DMS53 (cell line): ENCODE data around the gene NCOA3.
"Not testable (repeated sequence)": the region's sequence is repeated elsewhere in the genome, so short reads cannot be mapped to it uniquely, and the experiment has no call there.

Experiments used
- DNase-seq: peaks from one replicate; lab custom pipeline; 2025; lab: John Stamatoyannopoulos, UW

Gene NCOA3

GRCh38 chr20:47535994-47536393, 34.3 kb downstream of the NCOA3 start:
- no peak for DNase-seq

GRCh38 chr20:47540443-47541354, 39.0 kb downstream of the NCOA3 start:
- DNase-seq, result peak; percentile 9

DNA sequence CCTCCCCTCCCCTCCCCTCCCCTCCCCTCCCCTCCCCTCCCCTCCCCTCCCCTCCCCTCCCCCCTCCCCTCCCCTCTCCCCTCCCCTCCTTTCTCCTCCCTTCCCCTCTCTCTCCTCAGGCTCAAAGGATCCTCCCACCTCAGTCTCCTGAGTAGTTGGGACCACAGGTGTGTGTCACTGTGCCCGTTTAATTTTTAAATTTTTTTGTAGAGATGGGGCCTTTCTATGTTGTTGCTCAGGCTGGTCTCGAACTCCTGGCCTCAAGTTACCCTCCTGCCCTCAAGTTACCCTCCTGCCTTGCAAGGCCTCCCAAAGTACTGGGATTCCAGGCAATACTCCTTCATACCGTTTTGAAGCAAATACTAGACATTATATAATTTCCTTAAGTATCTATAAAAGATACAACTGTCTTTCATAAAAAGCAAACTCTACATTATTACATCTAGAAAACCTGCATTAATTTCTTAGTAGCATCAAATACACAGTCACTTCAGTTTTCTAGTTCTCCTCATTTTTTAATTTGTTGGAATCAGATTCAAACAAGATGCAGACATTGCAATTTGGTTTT, 39.8 kb downstream of the NCOA3 start:
- DNase-seq, result no peak

- DNase-seq, result no peak
These were observed 41.3 kb downstream of the NCOA3 start for GRCh38 chr20:47543006-47543431.

DNA sequence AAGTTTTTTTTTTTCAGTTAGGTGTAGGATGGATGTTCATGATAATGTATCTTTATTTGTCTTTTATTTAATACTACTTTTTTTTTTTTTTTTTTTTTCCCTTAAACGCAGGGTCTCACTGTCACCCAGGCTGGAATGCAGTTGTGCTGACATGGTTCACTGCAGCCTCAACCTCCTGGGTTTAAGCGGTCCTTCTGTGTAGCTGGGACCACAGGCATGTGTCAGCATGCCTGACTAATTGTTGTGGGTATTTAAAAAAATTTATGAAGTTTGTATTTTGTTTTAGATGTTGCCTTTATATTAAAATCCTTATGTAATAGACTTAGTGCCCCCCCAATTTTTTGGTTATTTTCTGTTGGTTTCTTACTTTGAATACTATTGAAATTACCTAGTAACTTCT, 42.6 kb downstream of the NCOA3 start:
- DNase-seq, result no peak

GRCh38 chr20:47544852-47545251, 43.2 kb downstream of the NCOA3 start:
- DNase-seq, result no peak

DNA sequence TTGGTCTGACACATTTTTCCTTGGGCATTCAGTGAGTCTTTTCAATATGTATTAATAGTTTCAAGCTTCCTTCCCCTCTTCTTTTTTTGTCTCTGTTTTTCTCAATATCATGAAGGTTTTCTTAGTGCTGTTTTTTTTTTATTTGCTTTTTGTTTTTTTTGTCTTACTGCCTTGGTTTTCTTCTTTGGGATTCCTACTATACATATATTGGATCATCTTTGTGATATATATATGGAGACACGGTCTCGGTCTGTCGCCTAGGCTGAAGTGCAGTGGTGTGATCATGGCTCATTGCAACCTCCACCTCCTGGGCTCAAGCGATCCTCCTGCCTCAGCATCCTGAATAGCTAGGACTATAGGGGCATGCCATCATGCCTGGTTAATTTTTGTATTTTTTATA, 43.8 kb downstream of the NCOA3 start:
- no peak for DNase-seq

GRCh38 chr20:47546184-47547033, 44.7 kb downstream of the NCOA3 start:
- no peak for DNase-seq

- no peak for DNase-seq
These were observed 45.3 kb downstream of the NCOA3 start for GRCh38 chr20:47547034-47547387.

GRCh38 chr20:47549671-47550070, 48.0 kb downstream of the NCOA3 start:
- no peak for DNase-seq

GRCh38 chr20:47551222-47551621, 49.5 kb downstream of the NCOA3 start:
- DNase-seq, result no peak

- peak; percentile 73 for DNase-seq
These were observed 50.2 kb downstream of the NCOA3 start for GRCh38 chr20:47551841-47552240.

- no peak for DNase-seq
These were observed 51.3 kb downstream of the NCOA3 start for GRCh38 chr20:47552996-47553395.

DNA sequence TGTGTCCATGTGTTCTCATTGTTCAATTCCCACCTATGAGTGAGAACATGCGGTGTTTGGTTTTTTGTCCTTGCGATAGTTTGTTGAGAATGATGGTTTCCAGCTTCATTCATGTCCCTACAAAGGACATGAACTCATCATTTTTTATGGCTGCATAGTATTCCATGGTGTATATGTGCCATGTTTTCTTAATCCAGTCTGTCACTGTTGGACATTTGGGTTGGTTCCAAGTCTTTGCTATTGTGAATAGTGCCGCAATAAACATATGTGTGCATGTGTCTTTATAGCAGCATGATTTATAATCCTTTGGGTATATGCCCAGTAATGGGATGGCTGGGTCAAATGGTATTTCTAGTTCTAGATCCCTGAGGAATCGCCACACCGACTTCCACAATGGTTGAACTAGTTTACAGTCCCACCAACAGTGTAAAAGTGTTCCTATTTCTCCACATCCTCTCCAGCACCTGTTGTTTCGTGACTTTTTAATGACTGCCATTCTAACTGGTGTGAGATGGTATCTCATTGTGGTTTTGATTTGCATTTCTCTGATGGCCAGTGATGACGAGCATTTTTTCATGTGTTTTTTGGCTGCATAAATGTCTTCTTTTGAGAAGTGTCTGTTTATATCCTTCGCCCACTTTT, 52.0 kb downstream of the NCOA3 start:
- not testable (repeated sequence) for DNase-seq

DNA sequence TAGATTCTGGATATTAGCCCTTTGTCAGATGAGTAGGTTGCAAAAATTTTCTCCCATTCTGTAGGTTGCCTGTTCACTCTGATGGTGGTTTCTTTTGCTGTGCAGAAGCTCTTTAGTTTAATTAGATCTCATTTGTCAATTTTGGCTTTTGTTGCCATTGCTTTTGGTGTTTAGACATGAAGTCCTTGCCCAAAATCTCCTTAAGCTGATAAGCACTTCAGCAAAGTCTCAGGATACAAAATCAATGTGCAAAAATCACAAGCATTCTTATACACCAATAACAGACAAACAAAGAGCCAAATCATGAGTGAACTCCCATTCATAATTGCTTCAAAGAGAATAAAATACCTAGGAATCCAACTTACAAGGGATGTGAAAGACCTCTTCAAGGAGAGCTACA, 52.6 kb downstream of the NCOA3 start:
- DNase-seq, result not testable (repeated sequence)

DNA sequence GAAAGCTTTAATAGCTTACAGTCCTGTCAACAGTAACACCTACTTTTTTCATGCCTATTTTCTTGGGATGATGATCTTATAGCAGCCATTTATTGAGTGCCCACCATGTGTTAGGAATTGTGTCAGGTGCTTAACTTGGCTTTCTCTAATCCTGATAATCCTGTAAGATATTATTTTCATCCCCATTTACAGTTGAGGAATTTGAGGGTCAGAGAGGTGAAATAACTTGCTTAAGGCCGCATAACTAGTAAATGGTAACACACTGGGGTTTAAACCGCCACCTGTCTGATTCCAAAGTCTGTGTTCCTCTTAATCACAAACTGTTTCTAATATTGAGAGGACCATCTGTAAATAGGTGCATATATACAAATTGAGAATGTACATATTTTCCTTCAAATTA, 55.5 kb downstream of the NCOA3 start:
- DNase-seq, result no peak

DNA sequence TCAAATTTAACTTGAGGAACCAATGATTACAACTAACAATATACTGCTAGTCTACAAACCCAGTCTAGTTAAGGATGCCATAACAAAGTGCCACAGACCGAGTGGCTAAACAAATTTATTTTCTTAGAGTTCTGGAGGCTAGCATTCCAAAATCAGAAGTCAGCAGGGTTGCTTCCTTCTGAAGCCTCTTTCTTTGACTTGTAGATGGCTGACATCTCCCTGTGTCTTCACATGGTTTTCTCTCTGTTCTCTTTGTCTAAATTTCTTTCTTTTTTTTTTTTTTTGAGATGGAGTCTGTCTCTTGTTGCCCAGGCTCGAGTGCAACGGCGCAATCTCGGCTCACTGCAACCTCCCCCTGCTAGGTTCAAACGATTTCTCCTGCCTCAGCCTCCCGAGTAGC, 56.1 kb downstream of the NCOA3 start:
- no peak for DNase-seq

DNA sequence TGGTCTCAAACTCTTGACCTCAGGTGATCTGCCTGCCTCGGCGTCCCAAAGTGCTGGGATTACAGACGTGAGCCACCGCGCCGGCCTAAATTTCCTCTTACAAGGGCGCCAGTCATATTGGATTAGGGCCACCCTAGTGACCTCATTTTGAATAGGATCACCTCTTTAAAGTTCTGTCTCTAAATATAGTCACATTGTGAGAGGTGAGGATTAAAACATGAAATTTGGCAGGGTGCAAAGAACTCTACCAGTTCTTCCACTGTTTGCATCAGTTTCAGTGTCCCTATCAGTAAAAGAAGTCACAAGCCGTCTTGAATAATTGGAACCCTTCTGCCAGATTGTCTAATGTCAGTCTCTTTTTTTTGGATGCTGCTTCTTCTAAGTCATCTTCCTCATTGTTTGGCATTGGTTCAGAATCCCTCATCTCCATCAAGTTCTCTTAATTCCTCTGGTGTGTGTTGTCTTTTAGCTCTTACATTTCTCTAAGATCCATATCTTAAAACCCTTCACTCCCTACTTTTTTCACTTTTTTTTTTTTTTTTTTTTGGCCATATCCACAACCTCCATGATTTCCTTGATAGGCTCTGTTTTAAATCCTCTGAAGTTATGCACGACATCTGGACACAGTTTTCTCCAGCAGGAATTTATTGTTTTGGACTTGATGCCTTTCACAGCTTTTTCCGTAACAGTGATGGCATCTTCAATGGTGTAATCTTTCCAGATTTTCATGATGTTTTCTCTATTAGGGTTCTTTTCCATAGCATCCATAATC, 56.8 kb downstream of the NCOA3 start:
- no peak for DNase-seq

DNA sequence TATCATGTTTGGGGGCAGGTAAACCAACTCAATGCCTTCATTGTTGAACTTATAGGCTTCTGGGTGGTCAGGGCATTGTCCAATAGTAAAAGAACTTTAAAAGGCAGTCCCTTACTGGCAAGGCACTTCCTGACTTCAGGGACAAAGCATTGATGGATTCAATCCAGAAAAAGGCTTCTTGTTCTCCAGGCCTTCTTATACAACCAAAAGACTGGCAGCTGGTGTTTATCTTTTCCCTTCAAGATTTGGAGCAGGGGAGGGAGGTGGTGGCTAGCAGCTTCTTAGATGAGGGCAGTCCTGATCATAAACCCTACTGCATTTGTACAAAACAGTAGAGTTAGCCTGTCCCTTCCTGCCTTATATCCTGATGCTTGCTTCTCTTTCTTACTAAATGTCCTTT, 57.5 kb downstream of the NCOA3 start:
- DNase-seq, result no peak

GRCh38 chr20:47561180-47561579, 59.5 kb downstream of the NCOA3 start:
- DNase-seq, result no peak
